Colonic mucosa (tissue), 4 donors: ENCODE data around the gene MAB21L1. TPM values are rescaled to one million over a fixed set of nuclear protein-coding genes. Genes with fewer than 3 reads are reported as not detected.

ENCODE experiments used
- DNase-seq: peaks from one replicate; pipeline ENCODE4 v3.0.0-alpha.2; 2020
- H3K27ac ChIP-seq: fragments of 200-600 bp; one replicate; pipeline ENCODE4 v1.8.0; 2021
- H3K27me3 ChIP-seq: fragments of 200-600 bp; one replicate; pipeline ENCODE4 v1.8.0; 2021
- H3K36me3 ChIP-seq: fragments of 200-600 bp; one replicate; pipeline ENCODE4 v1.8.0; 2021
- H3K4me1 ChIP-seq: fragments of 200-600 bp; one replicate; pipeline ENCODE4 v1.8.0; 2021; ENCODE audit warnings: mild to moderate bottlenecking
- H3K4me3 ChIP-seq: fragments of 200-600 bp; one replicate; pipeline ENCODE4 v1.8.0; 2021
- H3K9ac ChIP-seq, 2 donors: one replicate each; pipeline ENCODE4 v1.7.0; 2013; ENCODE audit warnings: control low read depth in 2 of 2, low read depth in 2 of 2, low read length in 2 of 2
- H3K9me3 ChIP-seq: fragments of 200-600 bp; one replicate; pipeline ENCODE4 v1.8.0; 2021
- CTCF ChIP-seq: fragments of 200-600 bp; IDR thresholded peaks from one replicate; pipeline ENCODE4 v1.8.0; 2022; ENCODE audit warnings: antibody characterized with exemption, mild to moderate bottlenecking
- intact Hi-C: fragments of 100-400 bp; cut with DNase I; formaldehyde crosslinking; loops from one replicate; pipeline ENCODE4 v1.14.1; 2022
- total RNA-seq, 2 donors: library from RNA; stranded (reverse); fragmentation: NEBNext Ultra II Directional in 1 of 2; extraction: Animal tissue kit (Norgen Biotek cat#: 25700) in 1 of 2; gene quantifications; one replicate each; pipeline ENCODE4 v1.2.1, GENCODE V29; 2021
- donor health status: healthy.
- donor health status: DM: no; HTN: no; CAD: no.
- donor health status: DM: no; HTN: no; CAD: no.

MAB21L1 gene
- total RNA-seq, 2 donors from 2014 or later: 0.37 TPM; not detected in 1

- intact Hi-C loops: no loop called here
- Histone ChIP-seq H3K27me3 (no peaks in the 10 kb centered on the region), H3K4me3 (no peak overlapping the region), H3K36me3 (no peaks in the 10 kb centered on the region), H3K9me3 (no peaks in the 10 kb centered on the region), H3K27ac (no peak overlapping the region), H3K4me1 (no peaks in the 10 kb centered on the region), H3K9ac (no peak overlapping the region)
- no peak for DNase-seq
- no peak for TF ChIP-seq CTCF
Measured at GRCh38 chr13:35485424-35485823, 8.9 kb upstream of the MAB21L1 start.

GRCh38 chr13:35484384-35484783, 7.9 kb upstream of the MAB21L1 start:
- no peaks in the 10 kb centered on the region for H3K36me3 ChIP-seq
- H3K4me1 ChIP-seq: no peaks in the 10 kb centered on the region
- H3K27ac ChIP-seq: no peak overlapping the region
- intact Hi-C loops: no loop called here
- H3K27me3 ChIP-seq: no peaks in the 10 kb centered on the region
- H3K9me3 ChIP-seq: no peaks in the 10 kb centered on the region
- H3K4me3 ChIP-seq: no peak overlapping the region
- DNase-seq: no peak
- TF ChIP-seq CTCF: no peak
- no peak overlapping the region for H3K9ac ChIP-seq

- no peak overlapping the region for H3K27ac ChIP-seq
Measured at GRCh38 chr13:35483761-35484160, 7.3 kb upstream of the MAB21L1 start.

GRCh38 chr13:35482527-35482926, 6.0 kb upstream of the MAB21L1 start:
- Histone ChIP-seq H3K27ac (no peak overlapping the region), H3K9ac (no peak overlapping the region), H3K27me3 (peaks cover 5% of the 10 kb centered on the region), H3K4me1 (no peaks in the 10 kb centered on the region), H3K9me3 (no peaks in the 10 kb centered on the region), H3K4me3 (no peak overlapping the region), H3K36me3 (no peaks in the 10 kb centered on the region)
- no peak for DNase-seq
- intact Hi-C loops: no loop called here
- TF ChIP-seq CTCF: no peak

More at GRCh38 chr13:35483761-35484160, 7.3 kb upstream of the MAB21L1 start:
- H3K9ac ChIP-seq: no peak overlapping the region
- H3K4me1 ChIP-seq: no peaks in the 10 kb centered on the region
- no peak overlapping the region for H3K4me3 ChIP-seq
- no peaks in the 10 kb centered on the region for H3K9me3 ChIP-seq
- DNase-seq: no peak
- no peaks in the 10 kb centered on the region for H3K27me3 ChIP-seq
- TF ChIP-seq CTCF: no peak
- intact Hi-C loops: no loop called here
- H3K36me3 ChIP-seq: no peaks in the 10 kb centered on the region

- H3K27me3 ChIP-seq: peaks cover 5% of the 10 kb centered on the region
- no peak overlapping the region for H3K4me3 ChIP-seq
- no peak for TF ChIP-seq CTCF
- no peaks in the 10 kb centered on the region for H3K9me3 ChIP-seq
- intact Hi-C loops: no loop called here
- DNase-seq: no peak
- H3K9ac ChIP-seq: no peak overlapping the region
- no peak overlapping the region for H3K27ac ChIP-seq
- H3K36me3 ChIP-seq: no peaks in the 10 kb centered on the region
- H3K4me1 ChIP-seq: no peaks in the 10 kb centered on the region
Measured at GRCh38 chr13:35481777-35482176, 5.3 kb upstream of the MAB21L1 start.

- Histone ChIP-seq H3K4me1 (no peaks in the 10 kb centered on the region), H3K4me3 (no peak overlapping the region), H3K27me3 (peaks cover 5% of the 10 kb centered on the region), H3K9me3 (no peaks in the 10 kb centered on the region), H3K36me3 (no peaks in the 10 kb centered on the region), H3K9ac (no peak overlapping the region), H3K27ac (no peak overlapping the region)
- intact Hi-C loops: no loop called here
- DNase-seq: no peak
- no peak for TF ChIP-seq CTCF
Measured at GRCh38 chr13:35480346-35480745, 3.9 kb upstream of the MAB21L1 start.
